K562 (cell line): ENCODE results near the gene FOXR1. TPM values are rescaled to one million over a fixed set of nuclear protein-coding genes. Genes with fewer than 3 reads are reported as not detected.

Experiments used
- ATAC-seq: fragments of 200-7000 bp; cut with Tn5 transposase; 3 replicates; pipeline ENCODE4 v1.9.1; 2020; ENCODE audit warnings: moderate library complexity
- BruUV-seq: library from RNA; stranded (reverse); fragments of 400-500 nt; replicated peaks from 2 replicates; lab custom pipeline; 2021; lab: Mats Ljungman, UMichigan
- CTCF ChIA-PET: fragments of 300-600 bp; formaldehyde crosslinking; extraction: SDS; loops from one replicate; lab custom pipeline; 2021; ENCODE audit warnings: low intra/inter-chr PET ratio; lab: Yijun Ruan, JAX
- POLR2A ChIA-PET: fragments of 300-600, 350-650 bp; sonication (Branson Sonifier 250); formaldehyde crosslinking; extraction: SDS; loops from one replicate; lab custom pipeline; 2021; ENCODE audit warnings: antibody characterized with exemption, inconsistent platforms; lab: Yijun Ruan, JAX
- DNase-seq, 4 experiments: peaks; one replicate each; pipeline versions ENCODE4 v3.0.0 to v3.0.0-alpha.2; 2011 to 2018; ENCODE audit warnings: low spot score in 3 of 4, mixed read lengths in 3 of 4; ENCODE audit errors: extremely low read depth in 1 of 4
- FAIRE-seq: peaks from 2 replicates; lab custom pipeline; 2011; peaks lifted over from hg19 to GRCh38; lab: Jason Lieb, UNC
- H2AFZ ChIP-seq: 2 replicates; pipeline ENCODE4 v1.6.0; 2011; ENCODE audit warnings: low read depth, low read length, control low read depth, inconsistent platforms
- H3K27ac ChIP-seq: fragments of 200-600 bp; 3 replicates; pipeline ENCODE4 v1.8.0; 2011; ENCODE audit warnings: low read depth, mild to moderate bottlenecking, control low read depth, inconsistent platforms, low read length, moderate library complexity, mixed read lengths; ENCODE audit errors: extremely low read depth
- H3K27me3 ChIP-seq, 2 experiments: fragments of 300-600 bp in 1 of 2; 2 replicates in 1 of 2; 3 replicates in 1 of 2; pipeline versions ENCODE4 v1.6.0 to v1.8.0; 2011; ENCODE audit warnings: inconsistent platforms in 2 of 2, low read length in 2 of 2, mild to moderate bottlenecking in 1 of 2, mixed read lengths in 1 of 2, moderate library complexity in 1 of 2; ENCODE audit not compliant: control insufficient read depth in 2 of 2, insufficient read depth in 2 of 2
- H3K36me3 ChIP-seq: fragments of 300-600 bp; 3 replicates; pipeline ENCODE4 v1.8.0; 2011; ENCODE audit warnings: mild to moderate bottlenecking, low read length, inconsistent platforms; ENCODE audit not compliant: control insufficient read depth, insufficient read depth
- H3K4me1 ChIP-seq, 2 experiments: fragments of 200-600 bp in 1 of 2; replicated peaks in 1 of 2; 2 replicates in 1 of 2; 3 replicates in 1 of 2; pipeline versions ENCODE4 v1.5.1 to v1.8.0; 2011; ENCODE audit warnings: inconsistent platforms in 2 of 2, low read length in 2 of 2, mild to moderate bottlenecking in 1 of 2, mixed read lengths in 1 of 2, moderate library complexity in 1 of 2; ENCODE audit not compliant: control insufficient read depth in 2 of 2, insufficient read depth in 2 of 2
- H3K4me2 ChIP-seq: 2 replicates; pipeline ENCODE4 v1.6.1; 2011; ENCODE audit warnings: low read length, control low read depth, inconsistent platforms, mixed read lengths; ENCODE audit not compliant: insufficient read depth
- H3K4me3 ChIP-seq: fragments of 200-600 bp; sonication (generic), shearing (Covaris generic); 2 replicates; pipeline ENCODE4 v1.5.1; 2016; ENCODE audit warnings: control low read depth, inconsistent platforms
- H3K79me2 ChIP-seq: fragments of 200-600 bp; 3 replicates; pipeline ENCODE4 v1.8.0; 2011; ENCODE audit warnings: low read length, inconsistent platforms; ENCODE audit not compliant: control insufficient read depth, insufficient read depth
- H3K9ac ChIP-seq, 2 experiments: 2 replicates each; pipeline versions ENCODE4 v1.6.0 to v1.6.1; 2011; ENCODE audit warnings: low read depth in 2 of 2, low read length in 2 of 2, control low read depth in 1 of 2, inconsistent platforms in 1 of 2, mild to moderate bottlenecking in 1 of 2, mixed read lengths in 1 of 2; ENCODE audit not compliant: insufficient read depth in 1 of 2
- H3K9me1 ChIP-seq: one replicate; pipeline ENCODE4 v1.6.0; 2011; ENCODE audit warnings: inconsistent platforms, mild to moderate bottlenecking, low read length, moderate library complexity; ENCODE audit not compliant: control insufficient read depth, insufficient read depth
- H3K9me3 ChIP-seq: replicated peaks from 2 replicates; pipeline ENCODE4 v1.5.1; 2011; ENCODE audit warnings: low read depth, low read length, inconsistent platforms; ENCODE audit not compliant: control insufficient read depth, insufficient read depth
- H4K20me1 ChIP-seq: replicated peaks from 2 replicates; pipeline ENCODE4 v1.6.1; 2011; ENCODE audit warnings: low read length, inconsistent platforms, mixed read lengths; ENCODE audit not compliant: control insufficient read depth, insufficient read depth
- FOXA3 ChIP-seq, 2 experiments: fragments of 450-650 bp in 1 of 2; sonication (generic) in 1 of 2; formaldehyde crosslinking; IDR thresholded peaks in 1 of 2; conservative IDR thresholded peaks in 1 of 2; 2 replicates each; pipeline versions ENCODE4 v1.4.0 to v1.8.0; 2020 to 2022; ENCODE audit warnings: mild to moderate bottlenecking in 2 of 2, missing genetic modification reagents in 1 of 2
- NFATC3 ChIP-seq: fragments of 450-650 bp; IDR thresholded peaks from 2 replicates; pipeline ENCODE4 v1.6.1; 2017; ENCODE audit warnings: mild to moderate bottlenecking
- PCBP1 ChIP-seq: fragments of 200-400 bp; formaldehyde crosslinking; IDR thresholded peaks from 2 replicates; pipeline ENCODE4 v1.6.1; 2018; ENCODE audit warnings: mild to moderate bottlenecking, low read depth, low read length; ENCODE audit not compliant: poor library complexity, severe bottlenecking
- POLR2H ChIP-seq: IDR thresholded peaks from 2 replicates; pipeline ENCODE4 v1.6.1; 2016; ENCODE audit warnings: missing genetic modification characterization, low read depth, mild to moderate bottlenecking, control low read depth, missing compliant biosample characterization, moderate library complexity
- SRSF9 ChIP-seq: fragments of 200-400 bp; formaldehyde crosslinking; IDR thresholded peaks from 2 replicates; pipeline ENCODE4 v1.6.1; 2017; ENCODE audit warnings: low read depth, low read length, borderline replicate concordance
- TCF7 ChIP-seq: sonication (generic); IDR thresholded peaks from 2 replicates; pipeline ENCODE4 v1.6.1; 2016; ENCODE audit warnings: antibody characterized with exemption, borderline replicate concordance
- TEAD2 ChIP-seq: fragments of 450-650 bp; IDR thresholded peaks from 2 replicates; pipeline ENCODE4 v1.6.1; 2016; ENCODE audit warnings: missing genetic modification characterization, control low read depth, missing compliant biosample characterization
- ZNF175 ChIP-seq: fragments of 200-800 bp; sonication (Bioruptor generic); IDR thresholded peaks from 2 replicates; pipeline ENCODE4 v1.6.1; 2016; ENCODE audit warnings: low read depth, mild to moderate bottlenecking, missing genetic modification characterization, missing compliant biosample characterization
- ZNF57 ChIP-seq: fragments of 450-650 bp; formaldehyde crosslinking; IDR thresholded peaks from 2 replicates; pipeline ENCODE4 v1.4.0; 2020; ENCODE audit warnings: mild to moderate bottlenecking, moderate library complexity
- ZNF644 ChIP-seq: fragments of 200-800 bp; sonication (Bioruptor generic); IDR thresholded peaks from 2 replicates; pipeline ENCODE4 v1.6.1; 2016; ENCODE audit warnings: low read depth, missing genetic modification characterization, missing compliant biosample characterization
- WGBS: fragments of 100-300 bp; shearing (Covaris generic); methylation state at CpG from one replicate; pipeline ENCODE4 v1.1.6; 2016; ENCODE audit warnings: low coverage, mixed read lengths; ENCODE audit not compliant: insufficient coverage; ENCODE audit errors: missing lambda C conversion rate; 5-methylcytosine and 5-hydroxymethylcytosine counted together
- in situ Hi-C: fragments of 300-500 bp; cut with MboI; formaldehyde crosslinking; loops from 4 replicates; pipeline ENCODE4 v1.15.0; 2018; ENCODE audit warnings: inconsistent platforms, mixed read lengths
- intact Hi-C: fragments of 100-400 bp; cut with micrococcal nuclease; formaldehyde crosslinking; loops from 2 replicates; pipeline ENCODE4 v1.14.2; 2022
- polyA plus RNA-seq, 8 experiments: library from polyadenylated mRNA; depleted of rRNA in 4 of 8; stranded (reverse) in 5 of 8; unstranded in 3 of 8; fragments of >200 nt; fragmentation: Nextera tagmentation in 2 of 8; fragmentation: Illumina TruSeq in 1 of 8; extraction: Ambion mirVana in 2 of 8; extraction: Trizol in 1 of 8; gene quantifications; 2 replicates each; pipeline versions ENCODE4 v1.2.1 to v1.2.3, GENCODE V29; 2011 to 2014; ENCODE audit warnings: inconsistent platforms in 1 of 8, missing spikeins in 1 of 8
- total RNA-seq, 7 experiments: library from RNA; depleted of rRNA in 6 of 7; stranded (reverse); fragments of >200 nt in 6 of 7; fragmentation: Illumina TruSeq in 2 of 7; extraction: Trizol in 2 of 7; gene quantifications; 2 replicates each; pipeline versions ENCODE4 v1.2.1 to v1.2.3, GENCODE V29; 2011 to 2021; ENCODE audit warnings: low replicate concordance in 1 of 7
- TF ChIP-seq, protein P1 (sequence below), 3 experiments: IDR thresholded peaks in 2 of 3; conservative IDR thresholded peaks in 1 of 3; 2 replicates each; pipeline ENCODE4 v1.5.1; 2011 to 2012; ENCODE audit warnings: low read length in 3 of 3, mild to moderate bottlenecking in 3 of 3, control low read depth in 2 of 3, improper control_type of control experiment in 1 of 3, inconsistent platforms in 1 of 3, low read depth in 1 of 3, mixed read lengths in 1 of 3, moderate library complexity in 1 of 3; ENCODE audit not compliant: insufficient read depth in 2 of 3
- TF ChIP-seq, protein P2 (sequence below), 2 experiments: IDR thresholded peaks; 2 replicates each; pipeline ENCODE4 v1.6.1; 2012; ENCODE audit warnings: improper control_type of control experiment in 2 of 2, low read depth in 2 of 2, low read length in 2 of 2, borderline replicate concordance in 1 of 2

The FOXR1 gene
- total and polyA plus RNA-seq, 9 of the 15 experiments (the other 6 are each of a cell fraction or from before 2014, with no cell fraction given), result not detected

DNA sequence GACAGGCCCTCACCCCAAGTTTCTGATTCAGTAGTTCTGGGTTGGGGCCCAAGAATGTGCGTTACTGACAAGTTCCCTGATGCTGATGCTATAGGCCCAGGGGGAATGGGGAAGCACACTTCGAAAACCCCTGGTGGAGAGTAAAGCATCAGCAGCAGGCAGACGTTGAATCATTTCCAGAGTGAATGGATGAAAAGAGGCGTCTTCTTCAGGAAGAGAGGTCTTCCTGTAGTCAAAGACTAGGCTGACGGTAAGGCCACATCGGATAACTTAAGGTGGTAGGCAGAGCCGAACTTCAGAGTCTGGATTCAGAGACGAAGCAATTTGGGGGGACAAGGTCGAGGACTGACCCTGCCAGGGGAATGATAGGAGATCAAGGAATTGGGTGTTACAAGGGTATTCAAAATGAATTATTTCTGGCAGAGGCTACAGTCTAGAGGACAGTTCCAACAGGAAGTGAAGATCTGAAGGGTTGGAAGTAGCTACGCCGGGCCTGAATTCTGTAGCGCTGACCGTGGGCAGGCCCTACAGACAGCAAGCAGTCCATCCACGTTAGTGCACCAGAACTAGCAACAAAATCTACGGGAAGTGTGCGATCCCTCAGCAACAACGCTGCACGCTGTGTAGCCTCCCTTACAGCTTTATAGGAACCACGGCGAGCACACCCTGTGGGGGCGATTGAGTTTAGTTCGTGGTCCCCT lies 25.5 kb downstream of the FOXR1 start (continued):
- TF ChIP-seq, protein P1, sequence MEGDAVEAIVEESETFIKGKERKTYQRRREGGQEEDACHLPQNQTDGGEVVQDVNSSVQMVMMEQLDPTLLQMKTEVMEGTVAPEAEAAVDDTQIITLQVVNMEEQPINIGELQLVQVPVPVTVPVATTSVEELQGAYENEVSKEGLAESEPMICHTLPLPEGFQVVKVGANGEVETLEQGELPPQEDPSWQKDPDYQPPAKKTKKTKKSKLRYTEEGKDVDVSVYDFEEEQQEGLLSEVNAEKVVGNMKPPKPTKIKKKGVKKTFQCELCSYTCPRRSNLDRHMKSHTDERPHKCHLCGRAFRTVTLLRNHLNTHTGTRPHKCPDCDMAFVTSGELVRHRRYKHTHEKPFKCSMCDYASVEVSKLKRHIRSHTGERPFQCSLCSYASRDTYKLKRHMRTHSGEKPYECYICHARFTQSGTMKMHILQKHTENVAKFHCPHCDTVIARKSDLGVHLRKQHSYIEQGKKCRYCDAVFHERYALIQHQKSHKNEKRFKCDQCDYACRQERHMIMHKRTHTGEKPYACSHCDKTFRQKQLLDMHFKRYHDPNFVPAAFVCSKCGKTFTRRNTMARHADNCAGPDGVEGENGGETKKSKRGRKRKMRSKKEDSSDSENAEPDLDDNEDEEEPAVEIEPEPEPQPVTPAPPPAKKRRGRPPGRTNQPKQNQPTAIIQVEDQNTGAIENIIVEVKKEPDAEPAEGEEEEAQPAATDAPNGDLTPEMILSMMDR (IDR thresholded peaks at IDR 0.05 in 2 of 3, conservative IDR thresholded peaks at IDR 0.05 in 1 of 3; ENCODE audit: insufficient read depth in 2 of 3, low read depth in 1 of 3, low read length in 3 of 3), result peak; percentile 36 to 47 (median 39); a peak in 5 of 6 replicates
- TF ChIP-seq SRSF9 (no peak), ZNF57 (CRISPR knock-in tag) (no peak), ZNF175 (CRISPR knock-in tag) (no peak)

DNA sequence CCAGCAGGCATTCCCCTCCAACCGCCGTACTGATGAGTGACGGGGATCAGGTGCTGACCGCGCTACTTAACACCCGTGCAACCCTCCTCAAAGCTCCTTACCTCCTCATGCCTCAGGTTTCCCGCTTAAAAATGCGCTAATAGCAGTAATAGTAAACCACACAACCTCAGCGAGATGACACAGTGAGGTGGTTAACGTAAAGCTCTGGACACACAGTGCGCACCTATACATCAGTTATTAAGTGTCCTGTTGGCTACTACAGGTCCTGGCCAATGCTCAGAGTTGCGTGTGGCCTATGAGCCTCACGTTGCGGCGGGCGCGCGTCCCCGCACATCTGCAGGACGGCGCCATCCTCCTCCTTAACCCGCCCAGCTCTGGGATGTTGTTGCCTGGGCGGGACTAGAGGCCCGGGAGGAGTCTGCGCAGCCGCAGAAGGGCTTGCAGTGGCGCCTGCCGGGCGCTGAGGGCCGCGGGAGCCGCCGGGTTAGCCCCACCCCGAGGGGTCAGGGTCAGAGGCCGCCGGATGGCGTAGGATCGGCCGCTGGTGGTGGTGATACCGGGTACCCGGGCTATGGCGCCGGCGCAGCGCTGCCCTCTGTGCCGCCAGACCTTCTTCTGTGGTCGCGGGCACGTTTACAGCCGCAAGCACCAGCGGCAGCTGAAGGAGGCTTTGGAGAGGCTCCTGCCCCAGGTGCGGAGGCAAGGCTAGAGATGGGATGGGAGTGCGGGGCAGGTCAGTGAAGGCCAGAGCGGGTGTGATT lies 26.2 kb downstream of the FOXR1 start, which contains the start of gene CENATAC:
Gene CENATAC (plus strand): TSS at position 512 of the 761 bp plus-strand sequence. CDS start 60 bp downstream, at position 572.
- H3K79me2 ChIP-seq, result peaks cover 30% of the 10 kb centered on the region
- H3K36me3 ChIP-seq, result peaks cover 29% of the 10 kb centered on the region; the same call in 2 of the 3 replicates
- intact Hi-C loops (loop anchor here (1.0 kb wide), 1 partner anchor 20 kb away; the partner anchor contains the start of genes RPS25 and TRAPPC4), in situ Hi-C loops (no loop called here)
- H3K27me3 ChIP-seq, result no peaks in the 10 kb centered on the region
- ATAC-seq, result peak; percentile 96
- H4K20me1 ChIP-seq, result no peaks in the 10 kb centered on the region
- peak; percentile 98 to 99 (median 99) for DNase-seq
- H3K4me3 ChIP-seq, result peak within 1 kb of the TSS; percentile 83
- no peaks in the 10 kb centered on the region for H3K9me3 ChIP-seq
- peak; percentile 90 for FAIRE-seq
- under 1% methylated on average over 46 of the region's 54 CpGs for WGBS
- H3K4me1 ChIP-seq, result peaks cover 11 to 13% of the 10 kb centered on the region in 2 experiments; a peak in 4 of 5 replicates
- no peaks in the 10 kb centered on the region for H3K9me1 ChIP-seq
- no TSS peak for BruUV-seq
- H3K27ac ChIP-seq, result peak within 1 kb of the TSS; percentile 73
- CTCF ChIA-PET, result interaction anchor here (0.7 kb wide), 1 partner anchor 69 kb away, joined by 3 read pairs; no protein-coding TSS in a partner anchor
- H3K9ac ChIP-seq, result peak within 1 kb of the TSS; percentile 77 to 91
- H2AFZ ChIP-seq, result peak within 1 kb of the TSS; percentile 90
- peak within 1 kb of the TSS; percentile 100 for H3K4me2 ChIP-seq
- POLR2A ChIA-PET, result interaction anchor here (0.6 to 2.5 kb wide), 10 partner anchors 13 to 376 kb away, joined by 3 to 22 read pairs (median 4); partner anchors contain the start of genes RPS25 and TRAPPC4
- TF ChIP-seq, protein P2, sequence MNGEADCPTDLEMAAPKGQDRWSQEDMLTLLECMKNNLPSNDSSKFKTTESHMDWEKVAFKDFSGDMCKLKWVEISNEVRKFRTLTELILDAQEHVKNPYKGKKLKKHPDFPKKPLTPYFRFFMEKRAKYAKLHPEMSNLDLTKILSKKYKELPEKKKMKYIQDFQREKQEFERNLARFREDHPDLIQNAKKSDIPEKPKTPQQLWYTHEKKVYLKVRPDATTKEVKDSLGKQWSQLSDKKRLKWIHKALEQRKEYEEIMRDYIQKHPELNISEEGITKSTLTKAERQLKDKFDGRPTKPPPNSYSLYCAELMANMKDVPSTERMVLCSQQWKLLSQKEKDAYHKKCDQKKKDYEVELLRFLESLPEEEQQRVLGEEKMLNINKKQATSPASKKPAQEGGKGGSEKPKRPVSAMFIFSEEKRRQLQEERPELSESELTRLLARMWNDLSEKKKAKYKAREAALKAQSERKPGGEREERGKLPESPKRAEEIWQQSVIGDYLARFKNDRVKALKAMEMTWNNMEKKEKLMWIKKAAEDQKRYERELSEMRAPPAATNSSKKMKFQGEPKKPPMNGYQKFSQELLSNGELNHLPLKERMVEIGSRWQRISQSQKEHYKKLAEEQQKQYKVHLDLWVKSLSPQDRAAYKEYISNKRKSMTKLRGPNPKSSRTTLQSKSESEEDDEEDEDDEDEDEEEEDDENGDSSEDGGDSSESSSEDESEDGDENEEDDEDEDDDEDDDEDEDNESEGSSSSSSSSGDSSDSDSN (IDR thresholded peaks at IDR 0.05; ENCODE audit: borderline replicate concordance in 1 of 2, low read depth in 2 of 2, low read length in 2 of 2), result 0 out of 4 replicates have a peak, but pooled peaks of 1 of the 2 experiments have one; percentile 36
- TF ChIP-seq TCF7, result 0 out of 2 replicates have a peak, but pooled peaks have one; percentile 16
- TF ChIP-seq NFATC3, result no peak
- TF ChIP-seq TEAD2 (tag), result no peak
- TF ChIP-seq PCBP1, result peak; percentile 67
- 0 out of 2 replicates have a peak, but pooled peaks have one; percentile 45 for TF ChIP-seq ZNF644 (tag)
- no peak for TF ChIP-seq FOXA3 (CRISPR knock-in tag; conservative IDR thresholded peaks at IDR 0.05 in 1 of 2, IDR thresholded peaks at IDR 0.05 in 1 of 2)
- TF ChIP-seq POLR2H (tag), result peak; percentile 65; the same call in 1 of the 2 replicates
